Measurements from ENCODE around the gene KLC3. TPM values are rescaled to one million over a fixed set of nuclear protein-coding genes. Genes with fewer than 3 reads are reported as not detected.
"Not testable (repeated sequence)": the region's sequence is repeated elsewhere in the genome, so short reads cannot be mapped to it uniquely, and the experiment has no call there.

Gene KLC3
- total RNA-seq, 2 donors from 2014 or later, result 0.21 to 0.24 TPM

DNA sequence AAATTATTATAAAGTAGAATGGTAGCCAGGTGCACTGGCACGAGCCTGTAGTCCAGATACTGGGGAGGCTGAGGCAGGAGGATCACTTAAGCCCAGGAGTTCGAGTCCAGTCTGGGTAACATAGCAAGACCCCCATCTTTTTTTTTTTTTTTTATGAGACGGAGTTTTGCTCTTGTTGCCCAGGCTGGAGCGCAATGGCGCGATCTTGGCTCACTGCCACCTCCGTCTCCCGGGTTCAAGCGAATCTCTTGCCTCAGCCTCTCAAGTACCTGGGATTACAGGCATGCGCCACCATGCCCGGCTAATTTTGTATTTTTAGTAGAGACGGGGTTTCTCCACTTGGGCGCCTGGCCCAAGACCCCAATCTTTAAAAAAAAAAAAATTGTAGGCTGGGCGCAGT lies 28.3 kb upstream of the KLC3 start:
- ATAC-seq; intact Hi-C loops (cut with DNase I); DNase-seq: not testable (repeated sequence)

DNA sequence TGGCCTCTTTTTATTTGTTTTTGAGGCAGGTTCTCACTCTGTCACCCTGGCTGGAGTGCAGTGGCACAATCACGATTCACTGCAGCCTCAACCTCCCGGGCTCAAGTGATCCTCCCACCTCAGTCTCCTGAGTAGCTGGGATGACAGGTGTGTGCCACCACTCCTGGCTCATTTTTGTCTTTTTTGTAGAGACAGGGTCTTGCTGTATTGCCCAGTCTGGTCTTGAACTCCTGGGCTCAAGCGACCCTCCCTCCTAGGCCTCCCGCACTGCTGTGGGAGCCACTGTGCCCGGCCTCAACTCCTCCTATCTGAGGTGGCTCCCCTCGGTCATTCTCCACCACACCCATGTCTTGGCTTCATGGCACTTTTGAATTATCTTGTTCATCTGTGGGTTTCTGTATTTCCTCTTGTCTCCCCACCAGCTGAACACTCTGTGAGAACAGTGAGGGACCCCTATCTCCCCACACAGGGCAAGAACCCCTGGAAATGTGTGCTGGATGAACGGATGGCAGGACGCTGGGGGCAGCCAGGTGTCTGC lies 25.8 kb upstream of the KLC3 start:
- intact Hi-C loops (cut with DNase I), result no loop called here
- DNase-seq (no peak), ATAC-seq (no peak)

DNA sequence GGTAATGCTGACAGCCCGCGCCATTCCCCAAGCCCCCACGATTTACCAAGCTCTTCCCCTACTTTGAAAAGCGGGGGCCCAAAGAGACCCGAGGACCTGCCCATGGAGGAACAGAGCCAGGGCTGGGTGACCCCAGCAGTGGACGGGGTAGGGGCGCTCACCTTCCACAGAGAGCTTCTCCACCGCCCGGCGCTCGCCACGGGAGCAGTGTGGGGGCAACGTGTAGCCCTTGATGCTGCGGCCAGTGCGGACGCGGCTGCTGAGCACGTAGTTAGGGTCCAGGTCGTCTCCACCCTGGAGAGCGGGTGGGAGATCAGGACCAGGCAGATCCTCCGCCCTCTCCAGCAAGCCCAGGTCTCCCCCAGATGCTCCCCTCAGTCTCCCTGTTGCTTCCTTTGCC lies 25.2 kb upstream of the KLC3 start:
- intact Hi-C loops (cut with DNase I), result no loop called here
- DNase-seq, result no peak
- ATAC-seq, result no peak

DNA sequence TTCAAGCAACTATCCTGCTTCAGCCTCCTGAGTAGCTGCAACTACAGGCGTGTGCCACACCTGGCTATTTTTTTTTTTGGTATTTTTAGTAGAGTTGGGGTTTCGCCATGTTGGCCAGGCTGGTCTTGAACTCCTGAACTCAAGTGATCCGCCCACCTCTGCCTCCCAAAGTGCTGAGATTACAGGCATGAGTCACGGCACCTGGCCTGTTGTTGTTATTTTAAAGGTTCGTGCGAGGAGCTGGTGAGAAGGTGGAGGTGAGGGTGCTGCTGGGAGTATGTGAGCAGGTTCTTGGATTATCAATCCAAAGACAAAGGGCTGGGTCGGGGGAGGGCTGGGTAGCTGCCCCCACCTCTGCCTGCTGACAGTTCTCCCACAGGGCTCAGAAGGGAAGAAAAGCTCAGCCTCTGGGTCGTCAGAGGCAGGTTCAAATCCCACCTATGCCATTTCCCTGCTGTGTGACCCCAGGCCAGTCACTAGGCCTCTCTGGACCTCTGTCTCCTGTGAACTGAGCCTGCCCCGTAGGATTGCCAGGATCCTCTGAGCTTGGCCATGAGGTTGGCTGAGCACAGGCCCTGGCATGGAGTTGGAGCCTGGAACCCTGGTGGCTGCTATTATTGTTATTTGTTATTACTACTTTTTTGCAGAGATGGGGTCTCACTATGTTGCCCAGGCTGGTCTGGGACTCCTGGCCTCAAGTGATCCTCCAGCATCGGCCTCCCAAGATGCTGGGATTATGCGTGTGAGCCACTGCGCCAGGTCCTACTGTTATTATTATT lies 19.4 kb upstream of the KLC3 start:
- DNase-seq (no peak), ATAC-seq (no peak)
- intact Hi-C loops (cut with DNase I), result no loop called here

DNA sequence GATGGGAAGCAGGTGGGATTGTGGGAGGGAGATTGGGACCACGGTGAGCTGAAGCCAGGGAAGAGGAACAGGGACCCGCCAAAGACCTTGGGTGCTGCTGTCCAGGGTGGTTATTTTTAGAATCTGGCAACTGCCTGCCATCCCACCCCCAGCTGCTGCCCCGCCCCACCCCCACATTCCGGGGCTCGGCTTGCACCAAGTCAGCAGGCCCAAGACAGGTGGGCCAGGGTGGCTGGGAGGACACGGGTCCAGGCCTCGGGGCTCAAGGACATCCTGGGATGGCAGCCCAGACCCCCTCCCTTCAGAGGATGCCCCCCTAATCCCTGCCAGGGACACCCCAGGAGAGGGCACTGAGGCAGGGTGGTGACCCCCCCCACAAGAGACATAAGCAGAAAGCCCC lies 18.7 kb upstream of the KLC3 start:
- ATAC-seq, result peak; percentile 31 to 36
- intact Hi-C loops (cut with DNase I), result no loop called here
- DNase-seq, result peak; percentile 39

DNA sequence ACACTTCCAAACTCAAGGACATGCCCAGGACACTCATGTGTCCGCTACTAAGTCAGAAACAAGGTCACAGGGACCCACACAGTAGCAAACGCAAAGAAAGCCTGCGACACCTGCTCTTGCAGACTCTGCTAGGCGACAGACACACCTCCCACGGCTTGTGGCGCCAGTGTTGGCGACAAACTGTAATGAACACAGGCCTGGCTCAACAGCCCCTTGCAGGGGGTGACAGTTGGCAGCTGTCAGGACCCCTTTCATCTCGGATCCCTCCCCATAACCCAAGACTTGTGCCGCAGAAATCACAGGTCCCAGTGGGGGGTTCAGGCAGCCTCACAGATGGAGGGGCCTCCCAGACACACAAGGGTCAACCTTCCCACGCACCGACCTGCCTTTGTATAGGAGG lies 18.2 kb upstream of the KLC3 start:
- intact Hi-C loops (cut with DNase I), result no loop called here
- ATAC-seq (peak in 1 of 2 donors; percentile 1), DNase-seq (no peak)

DNA sequence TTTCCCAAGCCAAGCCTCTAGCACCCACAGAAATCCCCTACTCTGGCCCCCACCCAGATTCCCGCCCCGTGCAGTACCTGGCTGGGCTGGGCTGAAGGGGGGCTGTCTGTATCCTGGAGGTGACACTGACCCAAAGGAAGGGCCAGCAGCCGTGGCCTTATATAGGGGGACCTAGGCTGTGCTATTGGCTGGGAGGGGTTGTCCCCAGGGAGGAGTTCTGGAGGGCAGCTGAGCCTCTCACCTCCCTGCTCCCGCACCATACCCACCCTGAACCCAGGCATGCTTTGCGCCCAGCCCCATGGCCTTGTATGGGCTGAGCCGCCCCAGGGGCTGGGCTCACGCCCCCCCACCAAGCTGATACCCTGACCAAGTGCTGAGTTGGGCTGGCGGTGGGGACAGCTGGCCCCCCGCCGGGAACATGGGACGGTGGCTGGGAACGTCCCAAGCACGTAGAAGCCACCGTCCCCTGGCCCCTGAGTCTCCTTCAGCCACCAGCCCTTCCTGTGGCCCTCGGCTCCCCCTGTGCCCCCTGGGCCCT lies 17.7 kb upstream of the KLC3 start, which contains the start of gene CKM:
CKM (minus strand) TSS at position 132 of the 538 bp plus-strand sequence. CDS start 3,162 bp downstream, outside the sequence.
- ATAC-seq (peak; percentile 76 to 82), DNase-seq (peak; percentile 82)
- intact Hi-C loops (cut with DNase I), result no loop called here

DNA sequence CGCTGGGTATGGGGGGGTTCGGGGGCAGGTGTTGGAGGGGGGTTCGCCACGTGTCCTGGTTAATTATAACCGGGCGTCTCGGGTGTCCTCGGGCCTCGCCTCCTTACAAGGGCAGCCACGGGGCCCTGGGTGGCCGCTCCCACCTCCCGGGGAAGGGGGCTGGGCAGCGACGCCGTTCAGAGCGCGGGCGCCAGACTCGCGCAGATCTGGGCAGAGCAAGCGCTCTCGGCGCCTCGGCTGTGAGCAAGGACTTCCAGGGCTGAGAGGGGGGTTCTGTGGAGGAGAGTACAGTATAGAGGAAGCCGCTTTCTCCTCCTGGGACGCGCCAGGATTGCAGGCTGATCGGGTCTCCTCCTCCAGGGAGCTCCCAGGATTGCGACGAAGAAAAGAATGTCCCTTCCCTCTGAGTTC lies 16.9 kb upstream of the KLC3 start:
- peak; percentile 77 for DNase-seq
- intact Hi-C loops (cut with DNase I), result no loop called here
- peak; percentile 68 to 76 for ATAC-seq

DNA sequence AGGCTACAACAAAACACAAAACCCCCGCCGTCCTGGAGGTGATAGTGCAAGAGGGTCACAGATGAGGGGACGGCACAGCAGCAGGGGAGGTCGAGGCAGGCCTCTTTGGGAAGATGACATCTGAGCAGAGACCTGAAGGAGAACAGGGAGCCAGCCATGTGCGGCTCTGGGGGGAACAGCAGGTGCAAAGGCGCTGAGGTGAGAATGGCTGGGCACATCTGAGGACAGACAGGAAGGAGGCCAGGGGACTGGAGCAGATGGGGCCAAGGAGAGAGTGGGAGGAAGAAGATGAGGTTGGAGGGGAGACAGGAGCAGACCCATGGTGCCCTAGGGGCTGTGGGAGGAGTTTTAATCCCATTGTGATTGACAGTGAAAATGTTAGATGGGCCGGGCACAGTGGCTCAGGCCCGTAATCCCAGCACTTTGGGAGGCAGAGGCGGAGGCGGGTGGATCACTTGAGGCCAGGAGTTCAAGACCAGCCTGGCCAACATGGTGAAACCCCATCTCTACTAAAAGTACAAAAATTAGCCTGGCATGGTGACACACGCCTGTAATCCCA lies 16.1 kb upstream of the KLC3 start:
- intact Hi-C loops (cut with DNase I), result no loop called here
- no peak for DNase-seq
- no peak for ATAC-seq

DNA sequence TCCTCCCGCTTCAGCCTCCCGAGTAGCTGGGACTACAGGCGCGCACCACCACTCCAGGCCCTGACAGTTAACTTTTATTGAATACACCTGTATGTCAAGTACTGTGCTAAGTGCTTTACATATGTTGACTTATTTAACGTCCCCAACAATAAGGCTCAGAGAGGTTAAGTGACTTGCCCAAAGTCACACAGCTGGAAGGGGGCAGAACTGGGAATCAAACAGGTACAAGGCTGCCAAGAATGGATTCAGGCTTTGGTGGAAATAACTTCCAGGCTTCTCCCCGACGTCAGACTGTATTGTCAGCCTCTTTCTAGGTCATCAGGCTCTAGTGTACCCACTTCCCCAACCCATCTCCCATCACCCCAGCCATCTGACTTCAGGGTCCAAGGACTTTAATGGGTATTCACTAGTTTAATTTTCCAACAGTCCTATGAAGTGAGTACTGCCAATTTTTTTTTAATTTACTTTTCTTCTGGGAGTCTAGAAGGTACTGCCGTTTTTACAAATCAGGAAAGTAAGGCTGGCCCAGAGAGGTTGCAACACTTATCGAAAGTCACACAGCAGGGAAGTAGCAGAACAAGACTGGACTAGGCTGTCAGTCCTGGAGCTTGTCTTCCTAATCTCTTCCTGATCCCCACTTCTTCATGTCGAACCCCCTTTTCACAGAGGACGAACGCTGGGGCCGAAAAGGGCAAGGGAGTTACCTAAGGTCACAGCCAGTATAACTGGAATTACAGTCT lies 13.0 kb upstream of the KLC3 start:
- ATAC-seq, result no peak
- no peak for DNase-seq
- intact Hi-C loops (cut with DNase I), result no loop called here

DNA sequence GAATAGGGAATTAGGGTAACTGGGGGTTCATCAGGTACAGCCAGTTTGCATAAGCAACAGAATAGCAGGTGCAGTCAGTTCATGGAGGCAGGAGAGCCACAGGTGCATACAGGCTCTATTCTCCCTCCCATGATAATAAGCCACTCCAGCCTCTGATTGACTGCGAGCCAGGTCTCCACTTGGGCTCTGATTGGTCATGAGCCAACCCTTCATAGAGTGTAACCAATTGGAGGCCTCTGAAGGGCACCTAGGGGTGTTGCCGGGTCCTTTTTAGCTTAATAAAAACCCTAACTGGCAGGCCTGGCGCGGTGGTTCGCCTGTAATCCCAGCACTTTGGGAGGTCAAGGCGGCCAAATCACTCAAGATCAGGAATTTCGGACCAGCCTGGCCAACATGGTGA lies 9.1 kb upstream of the KLC3 start:
- no peak for ATAC-seq
- DNase-seq, result no peak
- intact Hi-C loops (cut with DNase I), result loop anchor here in 1 of 2 donors (10.0 kb wide), 1 partner anchor 87 kb away; the partner anchor contains the start of gene EXOC3L2

DNA sequence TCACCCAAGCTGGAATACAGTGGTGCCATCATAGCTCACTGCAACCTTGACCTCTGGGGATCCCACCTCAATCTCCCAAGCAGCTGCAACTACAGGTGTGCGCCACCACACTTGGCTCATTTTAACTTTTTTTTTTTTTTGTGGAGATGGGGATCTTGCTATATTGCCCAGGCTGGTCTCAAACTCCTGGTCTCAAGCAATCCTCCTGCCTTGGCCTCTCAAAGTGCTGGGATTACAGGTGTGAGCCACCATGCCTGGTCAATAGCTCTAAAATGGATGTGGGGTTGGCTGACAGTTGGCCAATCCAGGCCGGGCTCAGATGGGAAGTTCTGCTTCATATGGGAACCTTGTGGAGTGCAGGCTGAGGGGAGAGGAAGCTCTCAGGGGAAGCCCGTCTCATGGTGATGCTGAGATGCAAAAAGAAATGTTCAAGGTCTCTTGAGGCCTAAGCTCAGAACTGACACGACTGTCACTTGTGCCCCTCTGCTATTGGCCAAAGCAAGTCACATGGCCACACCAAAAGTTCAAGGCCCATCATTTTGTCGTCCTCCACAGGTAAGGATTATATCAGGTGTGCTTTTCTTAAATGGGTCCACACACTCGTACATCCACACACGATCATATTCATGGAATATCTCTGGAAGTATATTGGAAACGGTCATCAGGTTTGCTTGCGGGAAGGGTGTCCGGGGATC lies 6.8 kb upstream of the KLC3 start:
- intact Hi-C loops (cut with DNase I), result loop anchor here in 1 of 2 donors (10.0 kb wide), 1 partner anchor 89 kb away; the partner anchor contains the start of gene EXOC3L2
- no peak for ATAC-seq
- no peak for DNase-seq

DNA sequence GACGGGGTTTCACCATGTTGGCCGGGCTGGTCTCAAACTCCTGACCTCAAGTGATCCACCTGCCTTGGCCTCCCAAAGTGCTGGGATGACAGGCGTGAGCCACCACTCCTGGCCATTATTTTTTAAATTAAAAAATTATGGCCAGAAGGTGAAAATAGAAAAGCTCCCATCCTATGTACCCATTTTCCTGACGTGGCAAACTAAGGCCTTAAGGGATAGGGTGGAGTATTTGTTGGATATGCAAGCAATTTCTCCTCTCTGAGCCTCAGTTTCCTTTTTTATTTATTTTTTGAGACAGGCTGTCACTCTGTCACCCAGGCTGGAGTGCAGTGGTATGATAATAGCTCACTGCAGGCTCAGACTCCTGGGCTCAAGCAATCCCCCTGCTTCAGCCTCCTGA lies 5.7 kb upstream of the KLC3 start:
- not testable (repeated sequence) for ATAC-seq, DNase-seq
- intact Hi-C loops (cut with DNase I), result loop anchor here in 1 of 2 donors (5.0 to 10.0 kb wide), 2 partner anchors 43 to 90 kb away; partner anchors contain the start of gene EXOC3L2

DNA sequence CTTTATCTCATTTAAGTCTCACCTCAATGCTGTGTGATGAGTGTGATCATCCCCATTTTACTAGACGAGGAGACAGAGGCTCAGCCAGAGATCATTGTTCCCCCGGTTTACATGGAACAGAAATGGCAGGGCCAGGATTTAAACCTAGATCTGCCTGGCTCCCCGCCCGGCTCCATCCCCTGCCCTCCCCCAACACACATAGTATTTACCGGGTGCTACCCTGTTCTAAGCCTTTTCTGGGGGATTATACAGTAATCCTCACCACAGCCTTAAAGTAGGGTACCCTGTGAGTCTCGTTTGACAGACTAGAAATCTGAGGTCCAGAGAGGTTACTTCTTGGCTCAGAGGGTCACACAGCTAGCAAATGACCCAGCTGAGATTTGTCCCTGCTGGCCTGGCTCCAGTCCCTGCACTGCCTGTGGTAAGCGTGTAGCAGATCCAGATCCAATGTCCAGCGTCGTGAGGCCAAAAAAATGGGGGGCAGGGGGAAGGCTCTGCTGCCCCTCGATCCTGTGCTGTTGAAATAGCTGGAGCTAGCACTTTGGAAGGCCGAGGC lies 3.8 kb upstream of the KLC3 start:
- no peak for DNase-seq
- intact Hi-C loops (cut with DNase I), result loop anchor here in 1 of 2 donors (5.0 to 10.0 kb wide), 2 partner anchors 44 to 92 kb away; partner anchors contain the start of gene EXOC3L2

DNA sequence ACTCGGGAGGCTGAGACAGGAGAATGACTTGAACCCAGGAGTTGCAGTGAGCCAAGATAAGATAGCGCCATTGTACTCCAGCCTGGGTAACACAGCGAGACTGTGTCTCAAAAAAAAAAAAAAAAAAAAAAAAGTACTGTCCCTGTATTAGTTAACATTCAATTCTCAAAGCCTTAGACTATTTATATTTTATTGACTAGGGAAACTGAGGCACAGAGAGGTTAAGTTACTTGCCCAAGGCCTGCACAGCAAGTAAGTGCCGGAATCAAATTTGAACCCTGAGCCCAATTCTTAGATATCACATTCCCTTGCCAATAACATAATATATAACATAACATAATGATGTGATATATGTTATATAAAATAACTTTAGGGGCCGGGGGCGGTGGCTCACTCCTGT lies 921 bp upstream of the KLC3 start:
- DNase-seq (no peak), ATAC-seq (no peak)
- intact Hi-C loops (cut with DNase I), result loop anchor here in 1 of 2 donors (5.0 to 10.0 kb wide), 2 partner anchors 47 to 95 kb away; partner anchors contain the start of gene EXOC3L2

More for the DNA sequence above, 3.8 kb upstream of the KLC3 start:
- no peak for ATAC-seq

DNA sequence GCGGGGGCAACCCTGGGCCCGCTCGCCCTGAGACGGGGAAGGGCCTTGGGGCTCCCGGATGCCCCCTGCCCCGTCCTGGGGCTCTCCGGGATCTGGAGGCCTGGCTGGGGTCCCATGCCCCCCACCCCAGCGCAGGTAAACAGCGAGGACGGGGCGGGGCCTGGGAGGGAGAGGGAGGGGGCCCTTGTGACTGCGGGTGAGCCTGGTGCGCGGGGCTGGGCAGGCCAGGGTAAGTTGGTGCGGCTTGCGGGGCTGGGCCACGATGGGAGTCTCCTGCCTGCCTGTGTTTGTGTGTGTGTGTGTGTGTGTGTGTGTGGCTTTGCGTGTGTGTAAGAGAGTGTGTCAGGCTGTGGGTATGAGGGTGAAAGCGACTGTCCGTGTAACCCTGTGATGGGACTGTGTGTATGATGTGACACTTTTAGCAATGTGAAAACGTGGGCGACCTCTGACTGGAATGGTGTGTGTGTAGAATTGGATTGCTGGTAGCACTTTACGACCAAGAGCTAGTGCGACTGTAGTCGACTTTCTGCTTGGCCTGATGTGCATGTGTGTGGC lies 426 bp downstream of the KLC3 start:
- intact Hi-C loops (cut with DNase I), result no loop called here
- ATAC-seq (no peak), DNase-seq (no peak)

DNA sequence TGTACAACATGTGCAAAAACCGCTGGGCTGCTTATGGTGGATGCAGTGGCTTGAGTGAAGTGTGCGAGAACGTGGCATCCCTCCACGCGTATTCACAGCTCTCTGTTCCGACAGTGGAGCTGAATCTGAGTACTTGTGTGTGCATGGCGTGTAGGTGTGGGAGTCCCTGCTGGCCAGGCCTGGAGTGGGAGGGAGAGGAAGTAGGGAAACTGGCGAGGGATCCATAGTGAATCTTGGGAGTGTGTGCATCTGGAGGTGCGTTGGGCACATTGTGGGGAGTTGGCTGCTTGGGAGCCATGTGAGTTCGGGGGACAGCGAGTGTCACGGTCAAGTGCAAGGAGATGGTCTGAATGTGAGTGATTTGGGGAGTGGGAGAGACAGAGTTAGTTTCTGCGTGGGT lies 2.4 kb downstream of the KLC3 start:
- ATAC-seq (no peak), DNase-seq (no peak)
- intact Hi-C loops (cut with DNase I), result no loop called here

Data from left cardiac atrium (tissue), 4 donors.